HG03520 (cell line): Measurements from ENCODE around the gene SLC22A23.

Source experiments
- ATAC-seq: cut with Tn5 transposase; IDR thresholded peaks from one replicate; pipeline ENCODE4 v1.9.1; 2021; ENCODE audit warnings: mild to moderate bottlenecking, moderate library complexity; ENCODE audit not compliant: unreplicated experiment

Gene SLC22A23

DNA sequence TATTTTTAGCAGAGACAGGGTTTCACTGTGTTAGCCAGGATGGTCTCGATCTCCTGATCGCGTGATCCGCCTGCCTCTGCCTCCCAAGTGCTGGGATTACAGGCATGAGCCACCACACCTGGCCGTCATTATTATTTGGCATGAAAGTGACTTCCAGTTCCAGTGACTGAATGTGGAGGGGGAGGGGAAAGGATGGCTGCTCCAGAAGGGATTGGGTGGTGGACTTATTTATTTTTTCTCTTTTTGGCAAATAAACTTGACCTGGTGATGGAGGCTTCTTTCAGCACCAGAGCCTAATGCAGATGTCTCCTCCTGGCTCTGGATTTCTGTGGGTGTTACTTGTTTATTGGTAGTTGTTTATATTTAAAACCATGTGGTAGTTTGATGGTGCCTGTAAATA, 16.9 kb upstream of the SLC22A23 start:
- ATAC-seq: no peak

- ATAC-seq: no peak
Measured at GRCh38 chr6:3471711-3472110, 14.9 kb upstream of the SLC22A23 start.

DNA sequence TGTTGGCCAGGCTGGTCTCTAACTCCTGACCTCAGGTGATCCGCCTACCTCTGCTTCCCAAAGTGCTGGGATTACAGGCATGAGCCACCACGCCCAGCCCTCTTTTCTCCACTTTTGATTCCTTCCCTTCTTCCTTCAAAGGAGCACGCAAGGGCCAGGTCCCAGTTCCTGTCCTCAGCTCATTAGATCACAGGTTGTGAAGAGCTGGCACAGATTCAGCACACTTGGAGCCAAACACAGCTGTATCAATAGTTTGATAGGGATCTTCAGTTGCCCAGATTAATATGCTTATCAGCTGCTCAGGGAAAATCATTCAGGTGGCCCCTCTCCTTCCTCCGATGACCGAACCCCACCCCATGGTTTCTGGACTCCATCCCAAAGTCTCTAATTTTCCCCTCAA, 14.4 kb upstream of the SLC22A23 start:
- no peak for ATAC-seq

- ATAC-seq: no peak
Measured at GRCh38 chr6:3468585-3468984, 11.7 kb upstream of the SLC22A23 start.

DNA sequence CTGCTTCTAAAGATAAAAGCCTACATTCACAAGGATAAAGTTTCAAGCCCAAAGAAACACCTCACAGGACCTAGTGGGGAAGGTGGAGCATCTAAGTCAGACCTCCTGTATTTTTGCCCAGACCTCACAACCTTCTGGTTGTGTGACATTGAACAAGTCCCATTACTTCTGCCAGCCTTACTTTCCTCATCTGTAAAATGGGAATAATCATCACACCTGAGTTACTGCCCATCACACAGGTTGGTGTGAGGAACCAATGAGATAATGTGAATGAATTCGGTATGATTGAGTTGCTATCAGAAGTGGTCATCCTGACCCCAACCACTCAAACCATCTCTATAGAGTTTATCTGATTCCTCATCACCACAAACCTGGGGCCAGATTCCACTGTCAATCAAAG, 11.1 kb upstream of the SLC22A23 start:
- ATAC-seq: no peak

- ATAC-seq: no peak
Measured at GRCh38 chr6:3466488-3467219, 9.8 kb upstream of the SLC22A23 start.

GRCh38 chr6:3460253-3460652, 3.4 kb upstream of the SLC22A23 start:
- ATAC-seq: no peak

DNA sequence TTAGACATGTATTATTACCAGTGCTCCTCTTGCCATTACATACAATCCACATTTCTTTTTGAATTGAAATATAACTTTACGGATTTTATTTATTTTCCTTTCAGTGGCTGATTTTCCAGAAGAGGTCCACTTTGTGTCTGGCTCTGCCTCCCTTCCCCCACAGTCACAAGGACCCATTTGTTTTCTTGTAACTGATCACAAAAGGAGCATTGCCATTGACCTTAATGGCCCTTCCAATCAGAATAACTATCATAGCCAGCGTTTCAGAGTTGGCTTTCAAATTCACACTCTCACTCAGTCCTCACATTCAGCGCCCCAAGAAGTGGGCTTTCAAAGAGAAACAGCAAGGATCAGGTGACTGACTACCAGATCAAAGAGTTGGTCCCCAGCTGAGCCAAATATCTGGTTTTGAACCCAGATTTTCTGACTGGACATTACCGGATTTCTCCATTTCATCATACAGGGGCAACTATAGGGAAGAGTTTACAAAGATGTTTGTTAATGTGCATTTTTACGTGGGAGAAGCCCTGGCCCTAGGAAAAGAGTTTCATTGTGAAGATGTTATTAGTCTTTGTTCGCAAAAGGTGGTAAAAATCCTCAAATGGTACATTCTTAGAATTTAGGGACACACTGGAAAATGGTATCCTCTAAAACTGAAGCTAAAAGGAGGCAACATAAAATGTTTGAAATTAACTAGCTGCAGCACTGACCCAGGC, 2.0 kb upstream of the SLC22A23 start:
- ATAC-seq: no peak

- no peak for ATAC-seq
Measured at GRCh38 chr6:3457710-3458602, 1.1 kb upstream of the SLC22A23 start.

DNA sequence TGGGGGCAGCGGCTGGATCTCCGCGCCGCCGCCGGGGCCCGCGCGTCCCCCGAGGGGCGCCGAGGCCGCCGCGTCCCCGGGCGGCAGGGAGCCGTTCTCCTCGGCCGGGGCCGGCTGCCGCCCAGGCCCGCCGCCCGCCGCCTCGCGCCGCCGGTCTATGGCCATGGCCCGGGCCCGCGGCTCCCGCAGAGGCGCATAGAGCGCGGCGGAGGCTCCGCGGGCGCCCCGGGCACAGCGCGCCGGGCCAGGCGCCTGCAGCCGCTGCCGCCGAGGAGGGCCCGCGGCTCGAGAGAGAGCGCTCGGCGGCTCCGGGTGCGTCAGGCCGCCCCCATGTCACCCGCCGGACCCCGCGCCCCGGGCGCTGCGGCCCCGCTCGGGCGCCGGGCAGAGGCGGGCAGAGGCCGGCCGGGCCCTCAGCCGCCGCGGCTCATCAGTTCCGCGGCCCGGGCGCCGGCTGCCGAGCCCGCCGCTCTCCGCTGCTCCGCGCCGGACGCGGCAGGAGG, 404 bp downstream of the SLC22A23 start:
- ATAC-seq: no peak

DNA sequence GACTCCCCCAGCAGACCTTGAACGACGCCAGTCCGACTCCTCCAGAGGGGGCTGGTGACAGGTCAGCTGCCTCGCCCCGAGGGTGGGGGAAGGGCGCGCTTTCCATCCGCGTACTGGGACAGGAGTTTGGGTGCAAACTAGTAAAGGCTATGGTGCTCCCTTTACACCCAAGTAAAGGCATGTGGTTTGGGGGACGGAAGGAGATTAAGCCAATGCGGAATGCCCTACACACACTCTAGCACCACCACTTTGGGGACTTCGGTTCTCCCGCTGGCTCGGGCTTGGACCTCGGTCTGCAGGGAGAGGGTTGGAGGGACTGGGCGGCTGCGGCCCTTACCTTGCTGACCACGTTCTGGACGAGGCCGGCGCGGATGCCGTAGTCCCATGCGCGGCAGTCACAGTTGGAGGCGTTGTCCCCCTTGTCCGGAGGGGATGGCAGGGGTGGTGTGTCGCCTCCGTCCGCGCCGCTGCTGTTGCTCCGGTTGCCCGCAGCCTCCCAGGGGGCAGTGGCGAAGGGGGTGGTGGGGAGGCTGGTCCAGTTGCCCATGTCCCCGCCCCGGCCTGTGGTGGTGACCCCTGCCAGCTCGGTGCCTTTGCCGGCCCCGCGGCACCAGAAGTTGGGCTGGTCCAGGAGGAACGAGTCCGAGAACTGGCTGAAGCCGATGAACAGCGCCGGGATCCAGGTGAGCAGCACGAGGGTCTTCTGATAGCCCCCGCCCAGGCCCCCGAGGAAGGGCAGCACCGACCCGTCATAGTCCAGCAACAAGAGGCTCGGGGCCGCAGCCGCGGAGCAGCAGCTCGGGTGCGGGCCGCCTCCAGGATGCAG, 1.1 kb downstream of the SLC22A23 start:
- ATAC-seq: no peak

GRCh38 chr6:3455147-3455568, 1.7 kb downstream of the SLC22A23 start:
- no peak for ATAC-seq

GRCh38 chr6:3454273-3455010, 2.4 kb downstream of the SLC22A23 start:
- ATAC-seq: no peak

DNA sequence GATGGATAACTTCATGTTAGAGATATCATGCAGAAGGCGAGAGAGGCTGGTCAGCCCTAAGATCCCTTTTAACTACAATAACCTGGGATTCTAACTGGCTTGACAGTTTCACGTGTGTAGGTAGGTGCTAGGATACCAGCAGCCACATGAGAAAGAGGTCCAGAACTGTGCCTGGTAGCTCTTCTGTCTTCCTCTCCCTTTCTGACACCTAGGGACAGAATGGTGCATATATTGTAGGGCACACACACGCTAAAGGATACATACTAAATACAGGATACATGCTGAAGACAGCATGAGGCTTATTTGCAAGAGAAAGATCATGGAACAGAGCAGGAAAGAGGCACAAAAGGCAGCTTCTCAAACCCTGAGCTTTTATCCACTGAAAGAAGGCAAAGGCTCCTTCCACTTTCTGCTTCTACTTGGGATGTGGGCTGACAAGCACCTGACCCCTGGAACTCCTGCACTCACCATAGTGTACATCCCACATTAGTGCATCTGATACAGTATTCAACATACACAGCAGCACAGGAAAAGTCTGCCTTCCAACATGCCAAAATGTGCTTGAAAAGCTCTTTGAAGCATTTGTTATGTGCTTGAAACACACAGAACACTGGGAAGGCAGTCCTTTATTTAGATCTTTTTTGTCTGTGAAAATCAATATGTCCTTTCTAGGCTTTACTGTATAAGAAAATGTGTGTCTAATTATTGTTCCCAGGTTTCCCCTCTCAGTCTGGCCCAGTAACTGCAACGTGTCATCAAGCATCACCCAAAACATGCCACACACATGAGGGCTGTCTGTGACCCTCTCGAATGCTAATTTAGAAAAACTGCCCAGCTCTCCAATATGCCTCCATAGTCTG, 3.2 kb downstream of the SLC22A23 start:
- no peak for ATAC-seq

- ATAC-seq: no peak
Measured at GRCh38 chr6:3451498-3451897, 5.4 kb downstream of the SLC22A23 start.

GRCh38 chr6:3450888-3451287, 6.0 kb downstream of the SLC22A23 start:
- ATAC-seq: no peak

- ATAC-seq: no peak
Measured at GRCh38 chr6:3449750-3450305, 7.0 kb downstream of the SLC22A23 start.

DNA sequence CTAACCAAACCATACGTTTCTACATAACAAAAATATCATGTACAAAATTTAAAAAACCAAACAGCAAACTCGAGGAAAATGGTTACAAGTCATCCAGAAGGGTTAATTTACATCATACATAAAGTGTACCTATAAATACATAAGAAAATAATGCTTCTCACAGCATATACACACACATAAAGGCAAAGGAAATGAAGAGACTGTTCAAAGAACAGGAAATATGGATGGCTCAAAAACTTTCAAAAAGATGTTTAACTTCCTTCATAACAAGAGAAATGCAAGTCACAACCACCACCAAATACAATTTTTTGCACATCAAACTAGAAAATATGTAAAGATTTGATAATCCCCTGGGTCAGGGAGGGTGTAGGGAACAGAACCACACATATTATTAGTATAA, 7.5 kb downstream of the SLC22A23 start:
- no peak for ATAC-seq

DNA sequence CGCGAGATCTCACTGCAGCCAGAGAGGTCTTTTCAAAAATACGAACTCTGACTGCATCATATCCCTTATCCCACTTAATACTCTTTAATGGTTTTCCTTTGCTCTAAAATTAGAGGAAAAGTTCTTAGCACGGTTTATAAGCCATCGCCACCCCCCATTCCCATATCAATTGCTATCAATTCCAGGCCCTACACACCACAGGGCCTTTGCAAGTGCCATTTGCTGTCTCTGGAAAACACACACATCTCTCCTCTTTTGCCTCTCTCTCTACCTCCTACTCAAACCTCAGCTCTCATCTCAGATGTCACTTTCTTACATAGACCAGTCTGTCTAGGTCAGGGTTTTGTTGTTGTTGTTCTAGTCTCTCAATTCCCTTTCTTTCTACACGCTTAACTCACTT, 9.8 kb downstream of the SLC22A23 start:
- ATAC-seq: no peak
